ENCODE measurements around the gene PTPRU.

The PTPRU gene

GRCh38 chr1:29255134-29255666 lies 18.9 kb downstream of the PTPRU start:
- Histone ChIP-seq H3K36me3 (ENCODE audit: control insufficient read depth, insufficient read depth, low read length) (no peaks in the 10 kb centered on the region), H3K27ac (ENCODE audit: low read depth, low read length) (no peak overlapping the region), H3K9ac (ENCODE audit: low read depth, low read length) (no peak overlapping the region), H3K4me1 (ENCODE audit: control insufficient read depth, insufficient read depth, low read length) (peaks cover 34% of the 10 kb centered on the region), H3K9me3 (ENCODE audit: control insufficient read depth, insufficient read depth, low read length) (no peaks in the 10 kb centered on the region), H3K4me3 (ENCODE audit: low read depth, low read length) (no peak overlapping the region), H3K27me3 (ENCODE audit: control insufficient read depth, insufficient read depth, low read length) (peaks cover 13% of the 10 kb centered on the region)

GRCh38 chr1:29256394-29256793 lies 20.1 kb downstream of the PTPRU start:
- Histone ChIP-seq H3K4me1 (ENCODE audit: control insufficient read depth, insufficient read depth, low read length) (peaks cover 29% of the 10 kb centered on the region), H3K27me3 (ENCODE audit: control insufficient read depth, insufficient read depth, low read length) (peaks cover 13% of the 10 kb centered on the region), H3K36me3 (ENCODE audit: control insufficient read depth, insufficient read depth, low read length) (no peaks in the 10 kb centered on the region), H3K27ac (ENCODE audit: low read depth, low read length) (no peak overlapping the region), H3K9ac (ENCODE audit: low read depth, low read length) (no peak overlapping the region), H3K4me3 (ENCODE audit: low read depth, low read length) (no peak overlapping the region), H3K9me3 (ENCODE audit: control insufficient read depth, insufficient read depth, low read length) (no peaks in the 10 kb centered on the region)

- Histone ChIP-seq H3K9me3 (ENCODE audit: control insufficient read depth, insufficient read depth, low read length) (no peaks in the 10 kb centered on the region), H3K4me1 (ENCODE audit: control insufficient read depth, insufficient read depth, low read length) (peaks cover 29% of the 10 kb centered on the region), H3K36me3 (ENCODE audit: control insufficient read depth, insufficient read depth, low read length) (no peaks in the 10 kb centered on the region), H3K27me3 (ENCODE audit: control insufficient read depth, insufficient read depth, low read length) (peaks cover 13% of the 10 kb centered on the region), H3K4me3 (ENCODE audit: low read depth, low read length) (peak overlapping the region; percentile 6; the same call in 1 of the 2 replicates), H3K9ac (ENCODE audit: low read depth, low read length) (no peak overlapping the region), H3K27ac (ENCODE audit: low read depth, low read length) (peak overlapping the region; percentile 72)
Measured at GRCh38 chr1:29256979-29257804, 20.9 kb downstream of the PTPRU start.

GRCh38 chr1:29258189-29258975 lies 22.1 kb downstream of the PTPRU start:
- no peak overlapping the region for H3K9ac ChIP-seq (ENCODE audit: low read depth, low read length)
- peaks cover 4% of the 10 kb centered on the region; the same call in 1 of the 2 replicates for H3K36me3 ChIP-seq (ENCODE audit: control insufficient read depth, insufficient read depth, low read length)
- no peak overlapping the region for H3K27ac ChIP-seq (ENCODE audit: low read depth, low read length)
- no peak overlapping the region for H3K4me3 ChIP-seq (ENCODE audit: low read depth, low read length)
- peaks cover 13% of the 10 kb centered on the region for H3K27me3 ChIP-seq (ENCODE audit: control insufficient read depth, insufficient read depth, low read length)
- H3K4me1 ChIP-seq (ENCODE audit: control insufficient read depth, insufficient read depth, low read length): peaks cover 29% of the 10 kb centered on the region
- no peaks in the 10 kb centered on the region for H3K9me3 ChIP-seq (ENCODE audit: control insufficient read depth, insufficient read depth, low read length)

- Histone ChIP-seq H3K9ac (ENCODE audit: low read depth, low read length) (no peak overlapping the region), H3K9me3 (ENCODE audit: control insufficient read depth, insufficient read depth, low read length) (no peaks in the 10 kb centered on the region), H3K27me3 (ENCODE audit: control insufficient read depth, insufficient read depth, low read length) (peaks cover 13% of the 10 kb centered on the region), H3K27ac (ENCODE audit: low read depth, low read length) (no peak overlapping the region), H3K36me3 (ENCODE audit: control insufficient read depth, insufficient read depth, low read length) (peaks cover 4% of the 10 kb centered on the region; the same call in 1 of the 2 replicates), H3K4me3 (ENCODE audit: low read depth, low read length) (peak overlapping the region; percentile 69), H3K4me1 (ENCODE audit: control insufficient read depth, insufficient read depth, low read length) (peaks cover 29% of the 10 kb centered on the region)
Measured at GRCh38 chr1:29258976-29259801, 22.9 kb downstream of the PTPRU start.

GRCh38 chr1:29259802-29260441 lies 23.6 kb downstream of the PTPRU start:
- H3K36me3 ChIP-seq (ENCODE audit: control insufficient read depth, insufficient read depth, low read length): peaks cover 4% of the 10 kb centered on the region; the same call in 1 of the 2 replicates
- peaks cover 29% of the 10 kb centered on the region for H3K4me1 ChIP-seq (ENCODE audit: control insufficient read depth, insufficient read depth, low read length)
- no peaks in the 10 kb centered on the region for H3K9me3 ChIP-seq (ENCODE audit: control insufficient read depth, insufficient read depth, low read length)
- H3K27me3 ChIP-seq (ENCODE audit: control insufficient read depth, insufficient read depth, low read length): peaks cover 13% of the 10 kb centered on the region
- H3K9ac ChIP-seq (ENCODE audit: low read depth, low read length): no peak overlapping the region
- H3K4me3 ChIP-seq (ENCODE audit: low read depth, low read length): peak overlapping the region; percentile 69
- H3K27ac ChIP-seq (ENCODE audit: low read depth, low read length): no peak overlapping the region

- H3K4me3 ChIP-seq (ENCODE audit: low read depth, low read length): peak overlapping the region; percentile 69
Measured at GRCh38 chr1:29260531-29260930, 24.2 kb downstream of the PTPRU start.

GRCh38 chr1:29264773-29265389 lies 28.6 kb downstream of the PTPRU start:
- H3K9me3 ChIP-seq (ENCODE audit: control insufficient read depth, insufficient read depth, low read length): no peaks in the 10 kb centered on the region
- H3K4me1 ChIP-seq (ENCODE audit: control insufficient read depth, insufficient read depth, low read length): no peaks in the 10 kb centered on the region
- H3K27me3 ChIP-seq (ENCODE audit: control insufficient read depth, insufficient read depth, low read length): no peaks in the 10 kb centered on the region
- no peak overlapping the region for H3K9ac ChIP-seq (ENCODE audit: low read depth, low read length)
- H3K36me3 ChIP-seq (ENCODE audit: control insufficient read depth, insufficient read depth, low read length): peaks cover 4% of the 10 kb centered on the region; the same call in 1 of the 2 replicates
- H3K4me3 ChIP-seq (ENCODE audit: low read depth, low read length): no peak overlapping the region
- no peak overlapping the region for H3K27ac ChIP-seq (ENCODE audit: low read depth, low read length)

More at GRCh38 chr1:29260531-29260930, 24.2 kb downstream of the PTPRU start:
- no peak overlapping the region for H3K9ac ChIP-seq (ENCODE audit: low read depth, low read length)
- H3K4me1 ChIP-seq (ENCODE audit: control insufficient read depth, insufficient read depth, low read length): peaks cover 29% of the 10 kb centered on the region
- no peaks in the 10 kb centered on the region for H3K9me3 ChIP-seq (ENCODE audit: control insufficient read depth, insufficient read depth, low read length)
- peaks cover 13% of the 10 kb centered on the region for H3K27me3 ChIP-seq (ENCODE audit: control insufficient read depth, insufficient read depth, low read length)
- H3K36me3 ChIP-seq (ENCODE audit: control insufficient read depth, insufficient read depth, low read length): peaks cover 4% of the 10 kb centered on the region; the same call in 1 of the 2 replicates
- no peak overlapping the region for H3K27ac ChIP-seq (ENCODE audit: low read depth, low read length)

GRCh38 chr1:29266912-29267311 lies 30.6 kb downstream of the PTPRU start:
- Histone ChIP-seq H3K27me3 (ENCODE audit: control insufficient read depth, insufficient read depth, low read length) (no peaks in the 10 kb centered on the region), H3K9ac (ENCODE audit: low read depth, low read length) (no peak overlapping the region), H3K27ac (ENCODE audit: low read depth, low read length) (no peak overlapping the region), H3K36me3 (ENCODE audit: control insufficient read depth, insufficient read depth, low read length) (peaks cover 4% of the 10 kb centered on the region; the same call in 1 of the 2 replicates), H3K4me1 (ENCODE audit: control insufficient read depth, insufficient read depth, low read length) (peaks cover 13% of the 10 kb centered on the region), H3K9me3 (ENCODE audit: control insufficient read depth, insufficient read depth, low read length) (no peaks in the 10 kb centered on the region), H3K4me3 (ENCODE audit: low read depth, low read length) (no peak overlapping the region)
